GM12864 (cell line): ENCODE measurements around the gene LIPE.

ENCODE experiments used
- DNase-seq: peaks from one replicate; pipeline ENCODE4 v3.0.0-alpha.2; 2011; ENCODE audit warnings: low read depth
- H3K4me3 ChIP-seq: 2 replicates; pipeline ENCODE4 v1.5.1; 2011; ENCODE audit warnings: mild to moderate bottlenecking, low read depth, low read length, control low read depth
- CTCF ChIP-seq: IDR thresholded peaks from 2 replicates; pipeline ENCODE4 v1.5.1; 2011; ENCODE audit warnings: low read depth, mild to moderate bottlenecking, moderate library complexity, low read length, control low read depth, inconsistent platforms; ENCODE audit errors: missing control alignments

Gene LIPE

DNA sequence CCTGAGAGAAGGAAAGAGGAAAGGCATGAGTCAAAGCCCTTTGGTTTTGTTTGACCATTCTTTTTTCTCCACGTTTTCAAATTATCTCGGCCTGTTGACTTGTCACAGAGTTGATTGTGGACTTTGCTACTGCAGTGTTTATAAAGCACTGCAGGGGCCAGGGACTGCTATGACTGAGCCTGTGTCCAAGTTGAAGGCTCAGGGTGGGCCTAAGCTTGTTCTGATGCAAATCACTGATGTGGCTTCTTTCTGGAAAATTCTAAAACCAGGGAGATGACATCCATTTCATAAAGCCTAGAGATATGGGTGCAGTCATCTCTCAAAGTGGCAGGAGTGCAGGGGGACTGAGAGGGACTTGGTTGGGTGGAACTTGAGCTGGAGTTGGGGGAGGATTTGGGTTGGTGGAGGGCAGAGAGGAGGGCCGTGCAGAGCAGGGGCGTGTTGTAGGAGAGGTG lies 16.8 kb upstream of the LIPE start:
- TF ChIP-seq CTCF = no peak
- H3K4me3 ChIP-seq = no peak overlapping the region
- no peak for DNase-seq

- no peak for TF ChIP-seq CTCF
- no peak for DNase-seq
- no peak within 1 kb of the TSS for H3K4me3 ChIP-seq
Measured at GRCh38 chr19:42442833-42443232, 15.6 kb upstream of the LIPE start, which contains the start of gene CXCL17. TSS of gene CXCL17 (minus strand) at chr19:42442946. CDS start at chr19:42442832, 114 bp downstream.

DNA sequence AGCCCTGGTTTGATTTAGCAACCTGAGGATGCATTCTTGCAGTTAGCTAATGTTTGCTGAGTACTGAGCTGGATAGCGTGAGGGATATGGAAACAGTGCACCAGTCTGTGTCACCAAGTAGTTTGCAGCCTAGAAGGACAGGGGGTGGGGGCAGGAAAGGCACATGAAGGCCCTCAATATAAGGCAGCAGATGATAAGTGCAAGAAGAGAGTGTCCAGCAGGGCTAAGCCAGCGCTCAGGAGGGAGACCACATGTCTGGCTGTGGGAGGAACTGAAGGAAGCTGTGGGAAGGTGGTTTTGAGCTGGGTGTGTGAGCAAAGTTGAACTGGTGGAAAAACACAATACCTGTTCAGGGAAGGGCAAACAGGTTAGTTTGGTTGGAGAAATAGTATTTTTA lies 13.9 kb upstream of the LIPE start:
- TF ChIP-seq CTCF = no peak
- no peak overlapping the region for H3K4me3 ChIP-seq
- DNase-seq = no peak

GRCh38 chr19:42440357-42441048 lies 13.3 kb upstream of the LIPE start:
- H3K4me3 ChIP-seq = no peak overlapping the region
- DNase-seq = no peak
- peak; percentile 96 for TF ChIP-seq CTCF

GRCh38 chr19:42436006-42436405 lies 8.8 kb upstream of the LIPE start:
- H3K4me3 ChIP-seq = no peak overlapping the region
- TF ChIP-seq CTCF = no peak
- DNase-seq = no peak

DNA sequence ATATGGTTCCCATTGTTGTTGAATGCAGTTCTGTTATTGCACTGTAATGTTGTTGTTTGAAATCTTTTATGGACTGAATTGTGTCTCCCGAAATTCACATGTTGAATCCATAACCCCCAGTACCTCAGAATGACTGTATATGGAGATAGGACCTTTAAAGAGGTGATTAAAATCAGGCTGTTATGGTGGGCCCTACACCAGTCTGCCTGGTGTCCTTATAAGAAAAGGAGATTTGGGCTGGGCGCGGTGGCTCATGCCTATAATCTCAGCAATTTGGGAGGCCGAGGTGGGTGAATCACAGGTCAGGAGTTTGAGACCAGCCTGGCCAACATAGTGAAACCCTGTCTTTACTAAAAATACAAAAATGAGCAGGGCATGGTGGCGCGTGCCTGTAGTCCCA lies 8.1 kb upstream of the LIPE start:
- no peak for TF ChIP-seq CTCF
- H3K4me3 ChIP-seq = no peak overlapping the region
- no peak for DNase-seq
